DMS114 treated with DMSO at 0.1 percent for 48 hours (cell line): ENCODE measurements around the gene UNC119.
A peak's percentile ranks its signal among the peaks of the same experiment; 100 is the strongest.

Source experiments
- DNase-seq: peaks from one replicate; lab custom pipeline; 2025; ENCODE audit not compliant: unreplicated experiment; lab: John Stamatoyannopoulos, UW

Gene UNC119

DNA sequence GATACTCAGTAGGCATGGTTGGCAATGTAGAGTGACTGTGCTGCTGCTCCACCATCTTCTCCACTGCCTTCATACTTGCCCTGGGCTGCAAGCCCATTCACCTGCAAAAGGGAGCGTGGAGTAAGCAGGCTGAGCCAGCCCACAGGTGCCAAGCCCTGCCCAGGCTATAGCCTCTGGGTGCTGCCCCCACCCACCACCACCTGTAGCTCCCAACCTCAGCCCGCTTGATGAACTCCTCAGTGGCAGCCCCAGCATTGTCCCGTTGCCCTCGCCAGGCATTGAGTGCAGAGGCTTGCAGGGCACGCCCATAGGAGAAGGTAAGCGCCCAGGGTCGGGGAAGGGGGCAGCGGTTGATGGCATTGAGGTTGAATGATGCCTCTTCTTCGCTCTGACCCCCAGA lies 21.1 kb upstream of the UNC119 start:
- DNase-seq: no peak

DNA sequence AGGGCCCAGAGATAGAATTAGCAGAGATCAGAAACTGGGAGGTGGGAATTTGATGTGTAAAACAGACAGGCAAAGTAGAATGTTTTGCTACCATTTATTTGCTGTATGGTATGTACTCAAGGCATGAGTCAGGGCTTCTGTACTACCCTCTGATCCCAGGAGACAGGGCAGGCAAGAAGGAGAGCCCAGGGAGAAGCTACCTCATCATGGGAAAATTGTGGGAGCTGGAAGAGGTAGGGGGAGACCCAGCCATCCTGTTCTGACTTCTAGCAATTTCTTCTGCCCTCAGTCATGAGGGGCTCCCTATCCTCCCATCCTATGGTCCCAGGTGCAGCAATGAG lies 20.6 kb upstream of the UNC119 start:
- DNase-seq: no peak

DNA sequence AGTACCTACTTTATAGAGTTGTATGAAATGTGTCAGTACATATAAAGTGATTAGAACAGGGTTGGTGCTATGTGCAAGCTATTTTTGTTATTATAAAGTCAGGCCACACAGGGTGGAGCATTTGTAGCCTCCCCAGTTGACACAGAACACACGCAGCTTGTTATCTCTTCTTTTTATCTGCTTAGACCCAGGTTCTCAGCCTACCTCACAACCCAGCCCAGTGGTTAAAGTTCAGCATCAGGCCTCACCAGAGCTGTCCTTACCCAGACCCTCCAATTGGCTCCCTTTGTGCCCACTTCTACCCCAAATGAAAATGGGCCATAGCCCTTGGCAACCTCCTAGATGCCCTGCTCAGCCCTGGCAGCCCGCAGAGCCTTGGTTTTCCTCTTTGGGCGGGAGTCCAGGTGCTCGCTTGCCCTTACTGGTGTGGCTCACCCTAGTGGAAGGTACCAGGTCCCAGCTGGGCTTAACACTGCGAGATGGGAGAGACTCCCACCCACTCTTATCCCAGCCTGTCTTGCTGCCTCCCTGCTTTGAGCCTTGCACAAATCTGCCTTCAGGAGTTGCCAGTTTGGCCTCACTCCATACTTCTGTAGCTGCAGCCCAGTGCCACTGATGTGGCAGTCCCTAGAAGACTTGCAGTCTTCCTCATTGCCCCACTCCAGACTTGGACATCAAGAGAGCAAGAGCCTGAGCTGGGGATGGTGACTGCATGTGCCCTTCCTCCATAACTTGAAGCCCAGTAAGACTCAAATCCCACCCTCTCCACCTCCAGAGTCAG lies 20.0 kb upstream of the UNC119 start:
- no peak for DNase-seq

DNA sequence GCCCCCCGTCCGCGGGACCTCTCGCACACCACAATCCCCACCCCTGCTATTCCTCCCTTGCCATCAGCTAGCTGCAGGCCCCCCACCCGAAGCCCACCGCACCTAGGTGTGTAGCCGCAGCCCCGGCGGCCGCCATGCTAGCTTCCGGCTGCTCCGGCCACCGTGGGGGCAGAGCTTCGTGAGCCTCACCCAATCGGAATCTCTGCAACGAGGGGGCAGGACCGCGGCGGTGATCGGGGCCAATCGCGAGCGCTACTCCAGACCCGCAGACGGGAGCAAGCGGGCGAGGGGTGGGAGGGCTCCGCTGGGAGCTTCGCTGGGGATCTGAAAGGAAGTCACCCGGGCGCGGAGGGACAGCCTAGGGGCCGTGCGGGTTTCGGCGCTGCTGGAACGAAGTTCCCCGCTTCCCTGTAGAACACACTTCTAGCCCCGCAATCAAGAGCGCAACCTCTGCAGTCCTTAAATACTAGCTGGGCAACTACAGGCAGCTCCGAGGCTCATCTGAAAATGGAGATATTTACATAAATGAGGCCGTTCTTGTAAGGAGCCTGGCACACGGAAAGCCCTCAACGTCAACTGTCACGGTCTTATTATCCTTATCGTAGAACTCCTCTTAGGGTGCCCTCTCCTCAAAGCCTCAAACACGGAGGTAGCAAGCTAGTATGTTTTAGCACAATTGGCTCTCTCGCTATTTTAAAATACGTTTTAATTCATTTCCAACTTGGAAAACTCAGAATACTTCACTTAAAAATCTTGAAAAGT lies 19.1 kb upstream of the UNC119 start, which contains the start of gene PIGS:
PIGS (minus strand) TSS at position 164 of the 762 bp plus-strand sequence; CDS start at position 136, 28 bp downstream.
- DNase-seq: peak; percentile 84

DNA sequence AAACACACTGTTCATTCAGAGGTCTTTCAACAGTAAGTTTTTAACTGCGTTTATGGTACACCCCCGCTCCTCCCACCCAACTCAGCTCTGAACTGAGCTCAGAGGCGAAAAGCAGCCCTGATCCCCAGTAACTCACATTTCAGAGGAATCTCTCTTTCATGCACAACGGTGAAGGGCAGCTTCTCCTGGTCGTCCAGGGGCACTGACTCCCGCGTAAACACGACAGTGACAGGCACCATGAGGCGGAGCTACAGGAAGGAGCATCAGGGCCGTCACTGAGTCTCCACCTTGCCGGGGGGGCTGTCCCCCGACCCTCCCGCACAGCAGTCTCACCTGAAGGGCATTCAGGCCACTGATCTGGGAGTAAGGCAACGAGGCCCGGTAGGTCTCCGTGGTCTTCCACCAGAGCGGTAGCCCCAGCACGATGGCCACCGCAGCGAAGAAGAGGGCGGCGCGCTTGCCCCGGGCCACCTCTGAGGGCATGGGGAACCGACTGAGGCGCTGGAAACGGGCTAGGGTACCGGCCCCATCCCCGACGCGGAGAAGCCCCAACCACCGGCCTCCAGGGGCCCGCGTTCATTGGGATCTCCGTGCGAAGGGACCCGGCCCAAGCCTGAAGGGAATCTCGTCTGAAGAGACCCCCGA lies 18.4 kb upstream of the UNC119 start:
- no peak for DNase-seq

DNA sequence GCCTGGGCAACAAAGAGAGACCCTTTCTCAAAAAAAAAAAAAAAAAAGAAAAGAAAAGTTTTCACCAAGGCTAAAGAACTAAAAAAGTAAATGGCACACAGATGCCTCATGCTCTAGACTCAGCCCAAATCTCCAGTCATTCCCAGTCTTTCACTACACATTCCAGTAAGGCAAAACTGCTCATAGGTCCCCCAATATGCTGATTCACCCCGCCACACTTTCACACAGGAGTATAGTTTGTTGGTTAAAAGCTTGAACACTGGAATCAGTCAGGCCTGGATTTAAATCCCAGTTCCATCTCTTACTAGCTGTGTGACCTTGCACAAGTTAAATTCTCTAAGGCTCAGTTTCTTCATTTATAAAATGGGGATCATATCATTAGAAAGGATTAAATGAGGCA lies 17.0 kb upstream of the UNC119 start:
- DNase-seq: no peak

DNA sequence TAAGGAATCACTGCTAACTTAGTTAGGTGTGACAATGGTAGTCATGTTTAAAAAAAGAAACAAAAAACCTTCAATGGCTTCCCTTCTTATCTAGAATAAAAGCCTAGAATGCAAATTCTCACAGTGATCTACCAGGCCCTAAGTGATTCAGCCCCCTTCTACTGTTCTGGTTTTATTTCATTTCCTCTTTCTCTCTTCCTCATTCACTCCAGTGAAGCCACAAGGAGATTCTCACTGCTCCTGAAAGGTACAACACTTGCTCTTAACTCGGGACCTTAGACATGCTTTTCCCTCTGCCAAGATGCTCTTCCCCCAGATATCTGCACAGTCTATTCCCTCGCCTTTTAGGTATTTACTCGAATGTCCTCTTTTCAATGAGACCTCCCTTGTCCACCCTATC lies 15.2 kb upstream of the UNC119 start:
- no peak for DNase-seq

DNA sequence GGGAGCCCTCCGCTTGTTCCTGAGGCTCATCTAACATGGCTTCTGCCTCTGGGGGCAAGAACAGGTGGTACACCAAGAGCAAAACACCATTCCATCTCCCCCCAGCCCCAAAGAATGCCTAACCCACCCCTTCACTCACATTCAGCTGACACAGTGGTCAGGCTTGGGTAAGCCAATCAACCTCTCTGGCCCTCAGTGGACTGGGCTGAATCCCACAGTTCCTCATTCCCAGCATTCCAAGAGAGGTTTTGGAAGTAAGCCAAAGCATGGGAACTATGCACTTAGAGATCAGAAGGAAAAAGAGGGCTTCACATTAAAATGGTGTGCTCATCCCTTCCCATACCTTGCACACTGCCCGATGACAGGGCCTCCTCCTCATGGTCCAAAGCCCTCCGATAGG lies 11.1 kb upstream of the UNC119 start:
- no peak for DNase-seq

DNA sequence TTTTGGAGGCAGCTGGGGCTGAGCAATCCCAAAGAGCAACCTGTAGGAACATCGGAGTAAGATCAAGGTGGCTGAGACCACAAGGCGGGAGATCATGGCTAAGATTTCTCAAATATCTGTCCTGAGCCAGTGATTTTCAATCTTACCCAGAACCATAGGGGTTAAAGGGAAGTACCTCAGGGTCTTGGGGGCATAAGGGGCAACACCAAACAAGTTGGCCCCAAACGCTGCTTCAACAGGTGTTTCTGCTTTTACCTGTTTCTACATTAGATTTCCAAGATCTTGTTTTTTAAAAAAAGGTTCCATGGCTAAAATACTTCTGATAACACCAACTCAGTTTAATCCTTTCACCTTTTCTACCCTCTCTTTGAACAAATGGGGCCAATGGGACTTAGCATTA lies 2.6 kb upstream of the UNC119 start:
- DNase-seq: no peak

DNA sequence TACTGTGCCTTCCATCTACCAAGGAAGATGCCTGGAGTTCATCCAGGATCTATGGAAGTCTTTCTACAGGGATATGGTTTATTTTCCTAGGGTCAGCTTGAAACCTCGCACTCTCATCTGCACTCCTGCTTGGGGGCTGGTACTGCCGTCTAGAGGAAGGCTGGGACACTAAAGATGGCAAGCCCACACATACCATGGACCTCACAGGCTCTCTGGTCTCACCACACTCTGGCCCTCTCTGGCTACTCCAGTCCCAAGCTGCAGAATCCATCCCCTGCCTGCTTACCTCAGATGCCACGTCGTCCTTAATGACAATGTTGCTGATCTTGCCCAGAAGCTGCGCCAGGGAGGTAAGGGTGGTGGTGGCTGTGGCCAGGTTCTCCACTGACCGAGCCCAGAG lies 2.1 kb upstream of the UNC119 start:
- DNase-seq: peak; percentile 26

DNA sequence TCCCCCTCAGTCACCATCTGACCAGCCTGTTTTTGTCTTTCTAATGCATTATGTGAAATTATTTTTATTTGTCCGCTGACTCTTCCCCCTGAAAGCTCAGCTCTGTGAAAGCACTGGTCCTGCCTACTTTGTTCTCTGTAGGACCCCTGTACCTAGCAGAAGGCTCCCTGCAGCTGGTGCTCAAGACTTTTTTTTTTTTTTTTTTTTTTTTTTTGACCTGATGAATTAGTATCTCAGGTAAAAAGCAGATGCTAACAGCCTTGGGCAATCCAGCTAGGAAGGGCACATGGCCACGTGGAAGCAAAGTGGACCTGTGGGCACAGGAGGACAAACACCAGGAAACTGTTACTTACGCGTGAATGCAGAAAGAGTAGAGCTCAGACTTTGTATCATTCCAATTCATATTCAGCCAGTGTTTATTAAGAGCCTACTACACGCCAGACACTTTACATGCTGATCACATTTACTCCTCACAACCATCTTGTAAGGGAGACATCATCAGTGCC lies 629 bp upstream of the UNC119 start:
- DNase-seq: no peak

DNA sequence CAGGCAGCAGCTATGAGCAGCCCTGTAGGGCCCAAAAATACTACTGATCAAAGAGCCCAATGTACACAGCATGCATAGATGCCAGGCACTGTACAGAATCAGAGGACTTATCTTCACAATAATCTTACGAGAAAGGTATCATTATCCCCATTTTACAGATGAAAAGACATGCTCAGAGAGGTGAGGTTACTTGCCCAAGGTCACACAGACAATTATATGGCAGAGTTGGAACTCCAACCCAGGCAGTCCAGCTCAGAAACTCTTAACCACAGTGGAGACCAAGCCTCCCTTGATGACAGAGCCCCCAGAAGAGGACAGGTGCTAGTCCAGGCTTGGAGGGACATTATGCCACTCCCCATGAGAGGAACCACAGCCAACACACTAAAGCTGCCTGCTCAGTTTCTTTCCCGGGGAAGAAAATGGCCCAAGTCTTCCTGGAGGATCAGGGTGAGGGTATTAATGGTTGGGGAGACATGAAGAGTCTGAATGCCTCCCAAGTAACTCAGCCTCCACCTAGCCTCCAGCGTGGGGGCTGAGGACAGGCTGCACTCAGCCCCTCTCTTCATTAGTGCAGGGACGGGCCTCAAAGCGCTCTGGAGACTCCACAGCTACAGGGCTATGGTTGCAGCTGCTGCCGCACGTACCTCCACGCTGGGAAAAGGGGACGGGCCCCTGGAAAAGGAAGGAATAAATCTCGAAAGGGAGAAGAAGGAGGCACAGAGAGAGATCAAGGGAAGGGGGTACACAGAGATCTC lies 826 bp downstream of the UNC119 start:
- DNase-seq: no peak

DNA sequence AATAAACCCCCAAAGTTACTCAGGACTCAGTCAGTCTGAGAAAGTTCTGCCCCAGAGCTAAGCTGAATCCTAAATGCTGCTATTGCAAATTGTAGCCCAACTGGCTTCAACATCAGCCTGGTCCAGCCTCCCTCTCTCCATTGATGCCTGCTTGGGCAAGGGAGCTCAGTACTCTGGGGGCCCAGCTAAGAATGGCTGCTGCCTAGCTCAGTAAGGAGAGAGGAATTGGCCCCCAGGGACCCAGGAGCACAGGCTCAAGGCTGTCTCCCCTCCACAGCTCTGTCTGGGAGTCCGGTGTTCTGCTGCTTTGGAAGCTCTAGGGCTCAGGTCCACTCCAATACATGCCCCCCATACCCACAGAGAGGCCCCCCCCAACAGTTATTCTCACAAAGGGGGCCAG lies 1.6 kb downstream of the UNC119 start:
- no peak for DNase-seq

DNA sequence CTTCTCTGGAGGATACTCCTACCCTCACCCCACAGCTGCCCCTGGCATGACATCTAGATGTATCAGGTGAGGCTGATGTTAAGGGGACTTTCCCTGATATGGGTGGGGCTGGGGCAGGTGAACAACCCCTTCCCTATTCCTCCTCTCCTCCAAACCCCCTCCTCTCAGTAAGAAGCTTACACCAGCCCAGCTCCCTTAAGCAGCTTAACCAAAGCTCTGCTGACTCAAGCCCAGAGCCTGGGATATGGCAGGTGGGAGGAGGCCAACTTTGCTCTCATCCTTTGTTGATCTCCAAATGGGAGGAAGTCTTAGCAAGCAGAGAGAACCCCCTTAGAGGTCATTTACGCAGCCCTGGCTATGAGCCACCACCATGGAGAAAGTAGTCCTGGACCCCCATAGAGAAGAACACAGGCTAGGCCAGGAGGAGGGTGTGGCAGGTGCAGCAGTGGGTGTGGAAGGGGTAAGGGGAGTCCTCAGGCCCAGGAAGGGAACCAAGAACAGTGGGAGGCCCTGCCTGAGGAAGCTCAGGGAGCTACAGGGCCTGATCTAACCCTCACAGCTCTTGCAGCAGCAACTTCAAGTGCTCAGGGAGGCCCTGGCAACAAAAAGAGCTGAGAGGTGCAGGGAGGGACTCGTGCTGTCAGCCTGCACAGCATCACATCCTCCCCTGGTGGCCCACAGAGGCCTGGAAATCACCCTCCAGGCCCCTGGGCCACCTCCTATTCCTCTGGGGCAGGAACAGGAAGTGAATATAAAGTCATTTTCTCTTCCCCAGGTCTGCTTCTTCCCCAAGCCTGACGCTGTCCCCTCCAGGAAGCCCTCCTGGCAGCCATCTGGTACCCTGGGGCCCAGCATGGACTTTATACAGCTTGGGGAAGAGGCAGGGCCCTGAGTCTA lies 2.9 kb downstream of the UNC119 start:
- no peak for DNase-seq

DNA sequence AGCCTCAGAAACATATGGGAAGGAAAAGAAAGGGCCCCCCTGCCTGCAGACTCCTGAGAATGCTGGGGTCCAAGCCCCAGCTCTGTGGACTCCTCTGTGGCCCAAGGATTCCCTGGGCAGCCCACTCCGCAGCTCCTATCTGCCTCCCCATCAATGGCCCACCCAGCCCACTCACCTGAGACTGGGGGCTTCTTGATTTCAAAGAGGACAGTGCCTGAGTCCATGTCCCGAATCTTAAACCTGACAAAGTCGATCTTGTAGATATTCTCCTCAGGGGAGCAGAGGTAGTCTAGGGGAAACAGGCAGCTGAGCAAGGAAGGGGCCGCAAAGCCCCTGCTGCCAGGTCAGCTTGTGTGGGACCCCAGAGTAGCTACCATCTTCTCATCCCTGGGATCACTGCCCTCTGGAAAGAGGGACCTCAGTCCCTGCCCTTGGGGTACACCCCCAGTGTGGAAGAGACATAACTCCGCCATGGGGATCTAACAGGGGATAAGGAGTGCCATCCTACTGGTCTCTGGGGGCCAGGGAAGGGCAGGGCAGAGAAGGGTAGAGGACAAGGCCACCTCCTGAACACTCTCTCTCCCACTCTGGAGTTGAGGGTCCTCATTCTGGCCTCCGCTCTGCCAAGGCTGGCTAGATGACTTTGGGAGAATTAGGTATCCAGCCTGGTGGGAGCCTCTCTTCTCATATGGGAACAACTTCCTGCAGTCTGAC lies 3.9 kb downstream of the UNC119 start:
- DNase-seq: no peak

DNA sequence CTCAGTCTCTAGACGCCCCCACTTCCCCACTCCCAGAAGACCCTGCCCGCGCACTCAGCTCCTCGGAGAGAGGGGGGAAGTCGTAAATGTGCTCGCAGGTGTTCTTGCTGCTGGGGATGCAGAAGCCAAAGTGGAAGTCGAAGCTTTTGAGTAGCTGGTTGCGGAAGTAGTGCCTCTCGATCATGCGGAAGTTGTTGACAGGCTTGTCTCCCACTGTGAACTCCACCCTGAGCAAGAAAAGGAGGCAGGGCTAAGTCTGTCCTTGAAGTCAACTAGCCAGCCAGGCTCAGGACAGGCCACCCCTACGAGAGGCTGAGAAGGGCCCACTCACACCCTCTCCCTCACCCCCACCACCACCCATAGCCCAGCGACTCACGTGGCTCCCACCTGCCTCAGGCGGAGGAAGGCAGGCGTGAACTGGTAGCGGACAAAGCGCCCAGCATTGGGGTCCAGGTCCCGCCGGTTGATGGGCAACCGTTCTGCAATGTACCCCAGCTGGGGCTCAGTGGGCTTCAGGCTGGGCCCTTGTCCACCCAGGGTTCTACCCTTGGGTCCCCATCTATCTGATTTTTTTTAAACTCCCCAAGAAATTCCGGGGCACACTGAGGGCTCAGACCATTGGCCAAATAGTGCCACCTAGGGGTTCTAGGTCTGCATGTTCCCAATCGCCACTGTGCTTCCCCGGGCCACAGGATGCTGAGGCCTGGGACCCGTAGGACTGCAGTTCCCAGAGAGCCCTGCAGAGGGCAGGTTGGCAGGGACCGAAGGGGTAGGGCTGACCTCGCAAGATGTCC lies 4.6 kb downstream of the UNC119 start:
- DNase-seq: peak; percentile 32

DNA sequence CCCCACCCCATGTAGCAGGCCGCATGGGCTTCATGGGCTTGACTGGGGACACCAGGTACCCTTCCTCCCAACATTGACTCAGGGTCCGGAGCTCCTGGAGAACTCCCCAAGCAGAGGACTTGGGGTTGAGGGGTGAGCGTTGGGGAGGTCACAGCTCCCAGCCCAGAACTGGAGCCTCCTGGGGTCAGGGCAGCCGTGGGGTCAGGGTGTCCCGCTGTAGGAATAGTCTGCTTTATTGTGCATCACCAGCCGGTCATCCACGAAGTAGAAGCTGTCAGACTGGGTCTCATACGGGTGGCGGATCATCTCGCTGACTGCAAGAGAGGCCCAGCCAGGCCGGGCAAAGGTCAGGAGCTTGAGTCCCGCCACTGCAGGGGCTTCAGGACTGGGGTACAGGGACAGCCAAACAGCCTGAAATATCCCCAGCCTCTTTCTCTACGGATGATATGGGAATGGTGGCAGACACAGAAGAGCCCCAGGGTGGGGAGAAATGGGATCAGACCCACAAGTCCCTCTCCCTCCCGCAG lies 5.3 kb downstream of the UNC119 start:
- DNase-seq: no peak

DNA sequence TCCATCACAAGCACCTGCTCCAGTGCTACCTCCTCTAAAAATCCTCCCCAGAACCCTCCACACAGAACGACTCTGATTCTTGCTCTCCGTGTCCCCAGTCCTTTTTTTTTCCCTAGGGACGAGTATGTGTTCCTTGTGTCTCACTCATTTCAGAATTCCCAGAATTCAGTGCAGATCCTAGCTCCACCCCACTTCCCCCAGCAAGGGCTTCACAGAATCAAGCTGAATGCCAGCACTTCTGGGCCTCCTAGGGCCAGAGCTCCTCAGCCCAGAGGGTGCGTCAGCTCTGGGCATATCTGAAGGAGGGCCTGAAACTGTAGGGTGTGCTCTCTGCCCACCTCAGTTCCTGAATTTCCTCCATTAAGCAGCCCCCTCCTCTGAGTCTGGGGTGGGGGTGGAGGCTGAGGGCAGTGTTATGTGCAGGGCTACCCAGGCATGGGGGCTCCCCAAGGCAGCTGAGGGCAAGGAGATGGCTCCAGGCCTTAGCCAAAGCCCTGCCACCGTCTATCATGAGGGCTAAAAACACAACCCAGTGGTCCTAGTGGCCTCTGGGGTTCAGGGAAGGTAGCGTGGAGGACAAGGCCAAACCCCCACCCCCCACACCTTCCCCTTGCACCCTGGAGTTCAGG lies 6.5 kb downstream of the UNC119 start:
- no peak for DNase-seq
